Activated T-helper 2 cell treated with anti-CD3 and anti-CD28 coated beads, Interferon-gamma antibody, Interleukin-2, Interleukin-4, amounts not matched to agents 10 μg/mL and 5 μg/mL and 100 μg/mL, durations not matched to agents 14 hours and 24 hours and 36 hours (primary cell): ENCODE measurements around the gene OR51D1. TPM values are rescaled to one million over a fixed set of nuclear protein-coding genes. Genes with fewer than 3 reads are reported as not detected.
A peak's percentile ranks its signal among the peaks of the same experiment; 100 is the strongest.

Experiments
- DNase-seq: peaks from one replicate; pipeline ENCODE4 v3.0.0; 2021; ENCODE audit warnings: low spot score
- H3K27ac Mint-ChIP-seq: one replicate; pipeline ENCODE4 v1.8.0; 2021; ENCODE audit warnings: mixed read lengths
- H3K27me3 Mint-ChIP-seq: one replicate; pipeline ENCODE4 v1.8.0; 2021; ENCODE audit warnings: low read depth, mixed read lengths
- H3K36me3 Mint-ChIP-seq: one replicate; pipeline ENCODE4 v1.8.0; 2021; ENCODE audit warnings: low read depth, mixed read lengths
- H3K4me1 Mint-ChIP-seq: one replicate; pipeline ENCODE4 v1.8.0; 2021; ENCODE audit warnings: low read depth, mixed read lengths
- H3K4me3 Mint-ChIP-seq: one replicate; pipeline ENCODE4 v1.8.0; 2021; ENCODE audit warnings: low read depth, mild to moderate bottlenecking, moderate library complexity, mixed read lengths
- H3K9me3 Mint-ChIP-seq: one replicate; pipeline ENCODE4 v1.8.0; 2021; ENCODE audit warnings: mixed read lengths
- intact Hi-C: fragments of 100-400 bp; cut with micrococcal nuclease; formaldehyde crosslinking; loops from one replicate; pipeline ENCODE4 v1.15.1; 2023
- total RNA-seq: library from RNA; stranded (reverse); gene quantifications from 2 replicates; pipeline ENCODE4 v1.2.3, GENCODE V29; 2022

Gene OR51D1, protein sequence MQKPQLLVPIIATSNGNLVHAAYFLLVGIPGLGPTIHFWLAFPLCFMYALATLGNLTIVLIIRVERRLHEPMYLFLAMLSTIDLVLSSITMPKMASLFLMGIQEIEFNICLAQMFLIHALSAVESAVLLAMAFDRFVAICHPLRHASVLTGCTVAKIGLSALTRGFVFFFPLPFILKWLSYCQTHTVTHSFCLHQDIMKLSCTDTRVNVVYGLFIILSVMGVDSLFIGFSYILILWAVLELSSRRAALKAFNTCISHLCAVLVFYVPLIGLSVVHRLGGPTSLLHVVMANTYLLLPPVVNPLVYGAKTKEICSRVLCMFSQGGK
- total RNA-seq: not detected in 2 replicates

DNA sequence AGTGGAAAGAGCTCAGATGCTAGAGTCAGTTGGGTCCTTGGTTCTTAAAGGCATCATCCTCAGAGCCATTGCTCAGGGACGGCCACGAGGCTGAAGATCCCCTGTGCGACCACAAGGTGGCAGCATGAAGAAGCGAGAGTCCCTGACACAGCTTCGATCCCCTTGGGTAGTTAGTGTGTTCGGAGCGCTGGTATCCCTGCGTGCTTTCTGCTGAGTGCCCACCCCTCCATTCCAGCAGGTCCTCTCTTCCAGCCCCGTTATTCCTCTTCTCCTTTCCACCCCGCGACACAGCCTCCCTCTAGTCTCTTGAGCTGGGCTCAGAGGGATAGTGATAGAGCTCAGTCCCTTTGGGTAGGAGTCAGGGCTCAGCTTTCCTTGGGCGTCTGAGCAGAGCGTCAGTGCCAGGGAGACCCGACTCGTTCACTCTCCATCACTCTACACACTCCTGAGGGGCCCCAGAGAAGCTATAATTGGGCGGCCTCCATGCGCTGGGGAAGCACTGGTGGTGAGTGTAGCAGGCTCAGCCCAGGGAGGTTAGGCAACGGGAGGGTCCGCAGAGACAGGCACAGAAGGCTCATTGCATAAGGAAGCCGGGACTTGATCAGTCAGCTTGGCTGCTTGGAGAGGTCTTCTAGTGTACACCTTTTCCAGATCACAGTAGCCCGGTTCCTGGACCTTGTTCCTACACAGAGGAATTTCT lies at the start of gene OR51D1:
OR51D1 (plus strand) TSS at position 516 of the 700 bp plus-strand sequence. CDS start 2,314 bp downstream, outside the sequence.
- H3K4me3 Mint-ChIP-seq: no peak within 1 kb of the TSS
- intact Hi-C loops: loop anchor here (2.0 to 10.0 kb wide), 3 partner anchors 368 to 745 kb away; partner anchors contain the start of gene OR51M1
- DNase-seq: peak; percentile 48
- H3K36me3 Mint-ChIP-seq: no peaks in the 10 kb centered on the region
- H3K9me3 Mint-ChIP-seq: no peaks in the 10 kb centered on the region
- no peaks in the 10 kb centered on the region for H3K4me1 Mint-ChIP-seq
- H3K27me3 Mint-ChIP-seq: no peaks in the 10 kb centered on the region
- no peak within 1 kb of the TSS for H3K27ac Mint-ChIP-seq

DNA sequence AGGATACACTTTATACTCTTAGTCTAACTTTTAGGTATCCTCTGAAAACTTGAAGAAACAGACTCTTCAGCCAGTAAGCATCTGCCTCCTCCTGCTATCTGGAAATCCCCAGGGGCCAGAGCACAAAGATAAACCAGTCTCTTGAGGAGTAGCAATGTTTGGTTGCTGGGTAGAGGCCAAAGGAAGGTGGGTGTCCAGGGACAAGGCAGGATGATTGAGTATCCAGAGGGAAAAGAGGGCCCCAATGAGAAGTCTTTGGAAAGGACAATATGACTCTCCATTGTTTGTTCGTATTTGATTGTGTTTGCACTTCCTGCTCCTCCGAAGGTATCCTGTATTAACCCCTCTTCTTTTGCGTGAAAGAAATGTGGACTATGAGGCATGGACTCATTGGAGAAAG lies 48.3 kb upstream of the OR51D1 start:
- no peaks in the 10 kb centered on the region for H3K9me3 Mint-ChIP-seq
- no peak overlapping the region for H3K27ac Mint-ChIP-seq
- H3K4me3 Mint-ChIP-seq: no peak overlapping the region
- H3K36me3 Mint-ChIP-seq: no peaks in the 10 kb centered on the region
- no peaks in the 10 kb centered on the region for H3K4me1 Mint-ChIP-seq
- intact Hi-C loops: no loop called here
- H3K27me3 Mint-ChIP-seq: peaks cover 12% of the 10 kb centered on the region
- DNase-seq: no peak

DNA sequence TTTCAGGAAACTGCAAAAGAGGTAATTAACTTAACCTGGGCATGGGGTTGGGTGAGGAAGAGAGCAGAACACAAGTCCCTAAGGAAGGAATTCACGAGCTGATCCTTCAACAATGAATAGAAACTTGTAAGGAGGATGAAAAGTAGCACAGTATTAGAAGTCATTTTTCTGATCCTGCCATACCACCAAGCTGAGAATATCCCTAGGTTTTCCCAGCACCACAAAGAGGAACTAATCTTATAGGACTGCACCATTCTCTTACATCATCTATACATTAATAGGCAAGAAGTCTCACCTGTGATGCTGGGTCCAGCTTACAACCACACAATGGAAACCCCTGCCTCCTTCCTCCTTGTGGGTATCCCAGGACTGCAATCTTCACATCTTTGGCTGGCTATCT lies 43.5 kb upstream of the OR51D1 start, which contains the start of gene OR52I1:
OR52I1 (plus strand) TSS at position 301 of the 400 bp plus-strand sequence; CDS start at position 301, 0 bp downstream.
- Mint-ChIP-seq H3K27ac (no peak within 1 kb of the TSS), H3K27me3 (peaks cover 6% of the 10 kb centered on the region), H3K36me3 (peaks cover 2% of the 10 kb centered on the region), H3K4me3 (no peak within 1 kb of the TSS), H3K9me3 (no peaks in the 10 kb centered on the region), H3K4me1 (no peaks in the 10 kb centered on the region)
- intact Hi-C loops: no loop called here
- no peak for DNase-seq

DNA sequence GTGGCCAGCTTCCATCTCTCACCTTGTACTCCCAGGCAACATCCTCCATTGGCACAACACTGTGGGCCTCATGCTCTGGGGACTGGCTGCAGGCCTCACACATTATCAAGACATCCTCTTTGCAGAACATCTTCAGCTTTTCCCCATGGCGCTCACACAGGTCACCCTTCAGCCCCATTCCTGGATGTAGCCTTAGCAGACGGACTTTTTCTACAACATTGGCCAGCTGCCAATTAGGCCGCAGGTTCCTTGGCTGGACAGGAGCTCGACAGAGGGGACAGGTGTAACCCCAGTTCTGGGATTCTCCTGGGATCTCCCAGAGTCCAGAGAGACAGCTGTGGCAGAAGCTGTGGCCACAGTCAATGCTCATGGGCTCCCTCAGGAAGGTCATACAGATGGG lies 32.2 kb upstream of the OR51D1 start:
- Mint-ChIP-seq H3K36me3 (peaks cover 33% of the 10 kb centered on the region), H3K4me1 (peaks cover 26% of the 10 kb centered on the region), H3K27ac (no peak overlapping the region), H3K9me3 (no peaks in the 10 kb centered on the region), H3K27me3 (no peaks in the 10 kb centered on the region), H3K4me3 (no peak overlapping the region)
- intact Hi-C loops: no loop called here
- no peak for DNase-seq

DNA sequence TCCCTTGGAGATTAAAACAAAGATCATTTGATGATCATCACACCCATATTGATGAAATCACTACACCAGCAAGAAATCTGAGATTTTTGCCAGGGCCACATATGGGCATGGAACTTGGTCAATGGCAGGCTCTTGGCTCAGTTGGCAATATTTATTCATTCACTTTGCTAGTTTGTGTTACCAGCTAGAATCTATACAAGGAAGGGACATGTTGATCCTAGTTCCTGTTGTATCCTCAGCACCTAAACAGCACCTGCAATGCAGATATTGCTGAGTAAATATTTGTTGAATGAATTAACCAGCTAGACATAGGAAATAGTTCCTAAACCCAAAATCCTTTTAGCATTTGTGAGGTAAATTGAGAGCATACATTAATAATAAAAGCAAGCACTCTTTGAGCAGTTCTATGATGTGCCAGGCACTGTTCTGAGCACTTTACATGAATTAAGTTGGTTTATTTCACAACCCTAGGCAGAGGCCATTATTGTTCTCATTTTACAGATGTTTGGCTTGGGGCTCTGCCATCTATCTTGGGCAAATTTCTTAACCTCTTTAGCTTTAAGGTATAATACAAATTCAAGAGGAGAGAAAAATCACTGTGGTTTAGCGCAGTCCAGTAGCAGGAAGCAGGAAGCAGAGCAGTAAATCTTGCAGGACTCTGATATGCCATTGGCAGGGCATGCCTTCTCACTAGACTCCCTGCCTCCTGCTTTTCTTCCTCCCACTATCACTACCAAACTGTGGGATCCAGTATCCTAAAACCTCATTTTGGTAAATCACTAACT lies 30.9 kb upstream of the OR51D1 start:
- Mint-ChIP-seq H3K4me3 (peak overlapping the region; percentile 91), H3K36me3 (peaks cover 21% of the 10 kb centered on the region), H3K4me1 (peaks cover 31% of the 10 kb centered on the region), H3K27ac (no peak overlapping the region), H3K9me3 (no peaks in the 10 kb centered on the region), H3K27me3 (no peaks in the 10 kb centered on the region)
- intact Hi-C loops: no loop called here
- no peak for DNase-seq

DNA sequence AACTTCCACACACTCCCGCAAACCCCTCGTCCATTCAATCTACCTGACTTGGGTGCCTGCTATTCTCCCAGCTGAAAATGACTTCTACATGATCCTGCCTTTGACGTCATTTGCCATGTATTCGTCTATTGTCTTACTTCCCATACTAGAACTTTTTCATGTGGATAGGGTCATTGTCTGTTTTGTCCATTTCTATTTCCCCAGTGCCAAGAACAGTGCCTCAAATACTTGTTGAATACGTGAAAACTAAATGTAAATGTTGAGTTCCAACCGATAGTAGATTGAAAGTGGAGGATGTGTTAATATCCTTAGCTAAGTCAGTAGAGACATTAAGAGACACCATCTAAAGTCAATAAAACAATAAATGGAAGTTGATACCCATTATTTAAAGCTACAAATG lies 30.2 kb upstream of the OR51D1 start:
- Mint-ChIP-seq H3K36me3 (peaks cover 16% of the 10 kb centered on the region), H3K4me1 (peaks cover 31% of the 10 kb centered on the region), H3K9me3 (no peaks in the 10 kb centered on the region), H3K4me3 (peak overlapping the region; percentile 91), H3K27me3 (no peaks in the 10 kb centered on the region), H3K27ac (peak overlapping the region; percentile 85)
- DNase-seq: no peak
- intact Hi-C loops: no loop called here

DNA sequence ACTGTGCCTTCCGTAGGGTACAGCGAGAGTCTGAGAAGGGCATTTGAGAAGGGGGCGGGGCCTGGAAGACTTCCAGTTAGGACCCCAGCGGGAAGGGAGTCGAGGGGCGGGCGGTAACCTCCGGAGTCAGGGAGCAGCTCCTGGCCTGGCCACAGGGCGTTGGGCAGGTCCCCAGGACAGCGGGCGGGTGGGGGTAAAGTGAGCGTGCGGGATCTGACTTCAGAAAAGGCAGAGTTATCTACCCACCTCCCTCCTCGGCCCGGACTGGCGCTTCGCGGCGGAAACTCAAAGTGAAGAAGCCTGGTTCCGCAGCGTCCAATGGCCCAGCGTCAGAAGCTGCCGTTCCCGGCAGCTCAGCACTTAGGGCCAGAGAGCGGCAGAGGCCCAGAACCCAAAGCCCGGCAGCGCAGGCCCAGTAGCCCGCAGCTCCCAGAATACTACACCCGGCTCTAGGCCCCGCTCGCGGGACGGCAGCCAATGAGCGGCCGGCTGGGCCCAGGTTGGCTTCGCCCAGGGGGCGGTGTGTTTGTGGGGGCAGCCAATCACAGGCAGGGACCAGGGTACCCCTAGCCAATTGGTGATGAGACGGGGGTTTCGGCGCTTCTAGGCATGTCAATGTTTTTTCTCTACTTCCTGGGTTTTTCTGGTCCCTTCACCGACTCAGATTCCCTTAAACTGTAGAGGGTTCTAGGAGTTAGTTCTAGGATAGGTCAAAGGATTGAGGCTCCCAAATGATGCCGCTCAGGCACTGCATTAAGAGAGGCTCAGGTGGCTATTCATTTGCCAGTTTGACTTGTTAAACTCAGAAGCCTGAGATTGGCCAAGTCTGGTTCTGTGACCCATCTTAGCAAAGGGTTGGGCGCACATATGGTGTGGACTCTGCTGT lies 29.3 kb upstream of the OR51D1 start, which contains the start of gene TRIM68:
TRIM68 (minus strand) TSS at position 451 of the 886 bp plus-strand sequence. CDS start 2,727 bp downstream, outside the sequence.
- Mint-ChIP-seq H3K36me3 (peaks cover 14% of the 10 kb centered on the region), H3K4me1 (peaks cover 31% of the 10 kb centered on the region), H3K4me3 (peak within 1 kb of the TSS; percentile 91), H3K27me3 (no peaks in the 10 kb centered on the region), H3K27ac (peak within 1 kb of the TSS; percentile 85), H3K9me3 (no peaks in the 10 kb centered on the region)
- peak; percentile 93 for DNase-seq
- intact Hi-C loops: no loop called here

DNA sequence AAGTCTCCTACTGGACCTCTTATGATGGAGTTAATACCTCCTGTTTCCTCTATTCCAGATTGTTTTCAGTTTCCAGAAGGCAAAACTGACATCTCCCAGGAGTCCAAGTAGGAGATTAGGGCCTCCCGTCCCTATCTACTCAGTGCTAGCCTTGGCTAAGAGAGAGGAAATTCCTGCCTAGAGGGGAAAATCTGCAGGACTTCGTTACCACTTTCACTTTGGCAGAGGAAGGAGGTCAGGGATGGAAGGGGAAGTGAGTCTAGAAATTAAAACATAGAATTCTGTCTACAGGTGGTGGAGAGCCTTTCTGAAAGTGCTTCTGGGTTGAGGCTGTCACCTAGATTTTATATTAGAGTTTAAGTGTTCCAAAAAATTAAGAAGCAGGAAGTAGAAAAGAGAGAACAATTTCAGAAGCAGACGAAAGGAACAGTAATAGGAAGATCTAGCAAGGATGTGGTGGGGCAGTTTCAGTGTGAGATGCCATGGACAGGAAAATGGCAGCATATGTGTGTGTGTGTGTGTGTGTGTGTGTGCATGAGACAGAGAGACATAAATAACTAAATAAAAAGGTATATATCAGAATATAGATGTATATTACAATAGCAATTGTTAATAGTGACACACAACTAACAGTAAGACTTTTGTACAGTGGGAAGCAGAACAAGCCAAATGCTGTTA lies 26.9 kb upstream of the OR51D1 start:
- intact Hi-C loops: no loop called here
- H3K9me3 Mint-ChIP-seq: no peaks in the 10 kb centered on the region
- H3K27me3 Mint-ChIP-seq: peaks cover 9% of the 10 kb centered on the region
- no peak for DNase-seq
- no peaks in the 10 kb centered on the region for H3K36me3 Mint-ChIP-seq
- H3K4me1 Mint-ChIP-seq: peaks cover 34% of the 10 kb centered on the region
- H3K27ac Mint-ChIP-seq: peak overlapping the region; percentile 38
- peak overlapping the region; percentile 10 for H3K4me3 Mint-ChIP-seq

DNA sequence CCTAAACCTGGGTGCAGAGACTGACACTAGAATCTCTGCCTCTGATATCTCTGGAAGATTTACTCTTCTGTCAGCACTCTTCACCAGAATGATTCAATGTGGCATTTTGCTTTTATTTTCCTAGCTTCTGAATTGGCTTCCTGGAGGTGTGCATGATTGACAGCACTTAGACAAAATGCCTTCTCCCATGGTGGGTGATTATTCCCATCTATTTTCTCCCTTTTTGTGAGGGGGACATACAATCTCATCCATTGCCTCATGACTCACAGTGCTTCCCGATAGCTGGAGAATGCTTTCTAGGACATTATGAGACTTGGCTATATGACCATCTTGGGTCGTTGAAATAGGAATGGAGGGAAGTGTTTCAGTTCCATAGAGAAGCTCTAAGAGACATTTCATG lies 25.3 kb upstream of the OR51D1 start:
- no peak for DNase-seq
- intact Hi-C loops: no loop called here
- no peak overlapping the region for H3K27ac Mint-ChIP-seq
- H3K27me3 Mint-ChIP-seq: peaks cover 11% of the 10 kb centered on the region
- peaks cover 29% of the 10 kb centered on the region for H3K4me1 Mint-ChIP-seq
- no peaks in the 10 kb centered on the region for H3K9me3 Mint-ChIP-seq
- no peak overlapping the region for H3K4me3 Mint-ChIP-seq
- no peaks in the 10 kb centered on the region for H3K36me3 Mint-ChIP-seq

DNA sequence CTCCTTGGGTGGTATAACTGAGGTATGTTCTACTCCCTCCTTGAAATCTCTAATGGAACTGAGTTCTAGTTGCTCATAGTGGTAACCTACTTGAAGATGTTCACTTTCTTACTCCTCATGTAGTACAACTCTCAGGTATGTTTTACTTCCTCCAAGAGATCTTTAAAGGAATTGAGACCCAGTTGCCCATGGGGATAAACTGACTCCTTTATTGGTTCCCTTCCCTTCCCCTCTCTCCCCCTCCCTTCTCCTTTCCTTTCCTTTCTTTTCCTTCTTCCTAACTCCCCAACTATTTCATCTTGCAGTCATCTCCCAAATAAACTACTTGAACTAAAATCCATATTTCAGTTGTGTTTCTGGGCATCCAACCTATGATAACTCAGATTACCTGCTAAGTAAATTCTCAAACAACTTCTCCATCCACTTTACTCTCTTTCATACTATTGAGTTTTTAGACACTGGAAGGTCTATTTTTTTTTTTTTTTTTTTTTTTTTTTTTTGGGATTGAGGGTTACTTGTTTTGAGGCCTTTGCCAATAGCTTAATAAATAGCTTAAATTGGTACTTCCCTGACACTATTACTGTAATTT lies 21.3 kb upstream of the OR51D1 start:
- intact Hi-C loops: no loop called here
- no peaks in the 10 kb centered on the region for H3K9me3 Mint-ChIP-seq

DNA sequence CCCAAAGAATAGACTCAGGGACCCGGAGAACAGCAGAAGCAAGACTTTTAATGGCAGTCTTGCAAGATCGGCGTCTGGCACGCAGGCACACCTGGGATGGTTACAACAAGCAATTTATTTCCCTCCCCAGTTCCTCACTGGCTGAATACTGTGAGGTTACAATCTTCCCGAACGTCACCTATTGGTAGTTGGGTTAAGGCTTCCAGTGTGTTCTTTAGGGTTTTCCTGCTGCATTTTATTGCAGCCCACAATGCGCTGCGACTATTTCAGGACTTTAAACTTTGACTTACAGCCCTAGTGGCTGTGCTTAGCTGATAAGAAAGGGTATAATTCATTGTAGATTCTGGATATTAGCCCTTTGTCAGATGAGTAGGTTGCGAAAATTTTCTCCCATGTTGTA lies 17.8 kb upstream of the OR51D1 start:
- H3K9me3 Mint-ChIP-seq: no peaks in the 10 kb centered on the region
- peaks cover 2% of the 10 kb centered on the region for H3K4me1 Mint-ChIP-seq
- no peaks in the 10 kb centered on the region for H3K36me3 Mint-ChIP-seq
- H3K27ac Mint-ChIP-seq: no peak overlapping the region
- no peak for DNase-seq
- no peak overlapping the region for H3K4me3 Mint-ChIP-seq
- intact Hi-C loops: no loop called here
- peaks cover 8% of the 10 kb centered on the region for H3K27me3 Mint-ChIP-seq

More for the DNA sequence above, 21.3 kb upstream of the OR51D1 start:
- Mint-ChIP-seq H3K4me3 (no peak overlapping the region), H3K36me3 (no peaks in the 10 kb centered on the region), H3K27ac (no peak overlapping the region), H3K4me1 (peaks cover 5% of the 10 kb centered on the region), H3K27me3 (peaks cover 13% of the 10 kb centered on the region)
- DNase-seq: no peak
